Mesendoderm (in vitro differentiated cells): ENCODE data around the gene TSHZ2.
"Not testable (repeated sequence)": the region's sequence is repeated elsewhere in the genome, so short reads cannot be mapped to it uniquely, and the experiment has no call there.

Source experiments
- DNase-seq: peaks from one replicate; pipeline ENCODE4 v3.0.0; 2013
- H2AK5ac ChIP-seq: 2 replicates; pipeline ENCODE4 v1.6.1; 2013; ENCODE audit warnings: low read length, inconsistent platforms
- H2BK120ac ChIP-seq: 2 replicates; pipeline ENCODE4 v1.6.1; 2013; ENCODE audit warnings: low read depth, mild to moderate bottlenecking, low read length, moderate library complexity, mixed read lengths
- H2BK15ac ChIP-seq: replicated peaks from 2 replicates; pipeline ENCODE4 v1.6.1; 2013; ENCODE audit warnings: low read depth, mild to moderate bottlenecking, moderate library complexity
- H2BK5ac ChIP-seq: 2 replicates; pipeline ENCODE4 v1.6.1; 2013; ENCODE audit warnings: low read length, inconsistent platforms
- H3K18ac ChIP-seq: 2 replicates; pipeline ENCODE4 v1.6.1; 2013; ENCODE audit warnings: mild to moderate bottlenecking, low read length, mixed read lengths
- H3K23ac ChIP-seq: one replicate; pipeline ENCODE4 v1.6.1; 2013; ENCODE audit warnings: low read length
- H3K27ac ChIP-seq: 2 replicates; pipeline ENCODE4 v1.5.1; 2013; ENCODE audit warnings: low read depth, mild to moderate bottlenecking, inconsistent platforms, low read length, moderate library complexity
- H3K27me3 ChIP-seq: 2 replicates; pipeline ENCODE4 v1.6.1; 2013; ENCODE audit warnings: low read length, control low read depth, mild to moderate bottlenecking, inconsistent platforms; ENCODE audit not compliant: insufficient read depth, poor library complexity
- H3K36me3 ChIP-seq: 2 replicates; pipeline ENCODE4 v1.6.1; 2013; ENCODE audit warnings: low read length, inconsistent platforms; ENCODE audit not compliant: control insufficient read depth, insufficient read depth
- H3K4ac ChIP-seq: one replicate; pipeline ENCODE4 v1.6.1; 2013; ENCODE audit warnings: low read depth, mild to moderate bottlenecking, low read length, moderate library complexity
- H3K4me1 ChIP-seq: 2 replicates; pipeline ENCODE4 v1.6.1; 2013; ENCODE audit warnings: low read depth, low read length, inconsistent platforms; ENCODE audit not compliant: control insufficient read depth
- H3K4me2 ChIP-seq: 2 replicates; pipeline ENCODE4 v1.6.1; 2013; ENCODE audit warnings: low read length
- H3K4me3 ChIP-seq: 2 replicates; pipeline ENCODE4 v1.5.1; 2013; ENCODE audit warnings: mild to moderate bottlenecking, low read length
- H3K56ac ChIP-seq: one replicate; pipeline ENCODE4 v1.6.1; 2013; ENCODE audit warnings: low read length
- H3K79me1 ChIP-seq: 2 replicates; pipeline ENCODE4 v1.6.1; 2013; ENCODE audit warnings: low read length, inconsistent platforms
- H3K79me2 ChIP-seq: 2 replicates; pipeline ENCODE4 v1.6.1; 2013; ENCODE audit warnings: mild to moderate bottlenecking, low read length; ENCODE audit not compliant: control insufficient read depth, insufficient read depth
- H3K9ac ChIP-seq: 2 replicates; pipeline ENCODE4 v1.6.1; 2013; ENCODE audit warnings: low read length, inconsistent platforms
- H4K5ac ChIP-seq: one replicate; pipeline ENCODE4 v1.6.1; 2013; ENCODE audit warnings: low read length
- H4K8ac ChIP-seq: one replicate; pipeline ENCODE4 v1.6.1; 2013; ENCODE audit warnings: low read depth, mild to moderate bottlenecking, control low read depth, low read length, moderate library complexity
- WGBS: extraction: QIAGEN DNeasy Blood & Tissue Kit; methylation state at CpG from one replicate; pipeline ENCODE4 v1.1.7; 2013; ENCODE audit warnings: low lambda C conversion rate, missing lambda C conversion rate; ENCODE audit not compliant: insufficient coverage; ENCODE audit errors: extremely low coverage; 5-methylcytosine and 5-hydroxymethylcytosine counted together

Gene TSHZ2

DNA sequence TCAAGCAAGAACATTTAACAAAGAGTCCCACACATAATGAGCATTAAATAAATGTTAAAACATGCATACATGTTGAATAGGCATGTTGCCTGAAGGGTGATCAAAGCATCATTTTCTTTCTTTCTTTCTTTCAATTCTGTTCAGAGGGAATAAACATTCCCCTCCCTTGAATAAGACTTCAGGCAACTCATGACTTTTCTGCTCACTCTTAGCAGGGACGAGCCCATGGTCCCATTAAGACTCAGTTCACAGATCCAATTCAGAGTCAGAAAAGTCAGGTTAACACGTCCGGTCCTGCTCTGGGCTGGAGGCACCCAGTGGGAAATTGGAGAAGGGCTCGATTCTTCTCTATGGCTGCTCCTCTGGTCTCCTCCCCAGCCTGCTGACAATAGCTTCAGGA, 439.7 kb downstream of the TSHZ2 start:
- H2BK15ac ChIP-seq = no peak overlapping the region
- H3K27ac ChIP-seq = no peak overlapping the region
- H3K27me3 ChIP-seq = no peaks in the 10 kb centered on the region
- H2BK5ac ChIP-seq = no peak overlapping the region
- no peak overlapping the region for H4K5ac ChIP-seq
- H2AK5ac ChIP-seq = no peak overlapping the region
- H3K79me1 ChIP-seq = no peaks in the 10 kb centered on the region
- no CpG with 5 or more reads among the region's 4 CpGs for WGBS
- H4K8ac ChIP-seq = no peak overlapping the region
- no peaks in the 10 kb centered on the region for H3K36me3 ChIP-seq
- H3K4me2 ChIP-seq = no peak overlapping the region
- no peak overlapping the region for H3K23ac ChIP-seq
- no peak overlapping the region for H3K18ac ChIP-seq
- H2BK120ac ChIP-seq = no peak overlapping the region
- no peak overlapping the region for H3K4ac ChIP-seq
- H3K9ac ChIP-seq = no peak overlapping the region
- H3K4me1 ChIP-seq = no peaks in the 10 kb centered on the region
- no peak for DNase-seq
- H3K79me2 ChIP-seq = no peaks in the 10 kb centered on the region
- no peak overlapping the region for H3K4me3 ChIP-seq
- H3K56ac ChIP-seq = no peak overlapping the region

DNA sequence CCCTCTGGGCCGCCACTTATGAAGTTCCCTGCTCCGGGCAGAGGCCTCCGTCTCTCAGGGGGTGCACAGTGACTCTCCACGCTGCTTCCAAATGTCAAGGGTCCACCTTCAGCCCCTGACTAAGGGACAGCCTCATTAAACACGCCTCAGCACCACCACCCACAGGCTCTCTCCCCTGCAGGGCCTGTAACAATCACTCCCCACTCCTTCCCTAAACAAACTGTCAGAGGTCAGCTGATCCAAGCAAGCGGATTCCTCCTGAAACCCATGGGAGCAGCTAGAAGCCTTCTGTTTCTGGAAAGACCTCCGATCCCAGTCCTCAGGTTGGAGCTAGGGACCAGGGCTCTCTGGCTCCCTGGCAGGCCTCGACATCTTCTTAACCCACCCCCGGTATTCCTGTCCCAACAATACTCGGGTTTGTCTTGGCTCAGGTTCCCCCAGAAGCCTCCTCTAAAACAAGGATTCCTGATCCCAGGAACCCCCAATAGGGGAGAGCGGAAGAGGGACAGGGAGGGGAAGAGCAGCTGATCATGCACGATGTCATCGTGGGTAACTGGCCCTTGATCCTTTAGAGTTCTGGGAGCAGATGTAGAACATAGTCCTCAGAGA, 440.5 kb downstream of the TSHZ2 start:
- Histone ChIP-seq H3K9ac (peak overlapping the region; percentile 46), H3K56ac (peak overlapping the region; percentile 59), H3K4me1 (no peaks in the 10 kb centered on the region), H4K8ac (no peak overlapping the region), H2BK120ac (no peak overlapping the region), H3K4me2 (peak overlapping the region; percentile 35), H3K36me3 (no peaks in the 10 kb centered on the region), H3K79me2 (no peaks in the 10 kb centered on the region), H2BK5ac (no peak overlapping the region), H3K79me1 (no peaks in the 10 kb centered on the region), H2BK15ac (no peak overlapping the region), H3K23ac (no peak overlapping the region), H3K4ac (no peak overlapping the region), H4K5ac (no peak overlapping the region), H3K27ac (no peak overlapping the region), H3K27me3 (no peaks in the 10 kb centered on the region), H3K18ac (no peak overlapping the region), H3K4me3 (no peak overlapping the region), H2AK5ac (no peak overlapping the region)
- no CpG with 5 or more reads among the region's 13 CpGs for WGBS
- peak; percentile 58 for DNase-seq

DNA sequence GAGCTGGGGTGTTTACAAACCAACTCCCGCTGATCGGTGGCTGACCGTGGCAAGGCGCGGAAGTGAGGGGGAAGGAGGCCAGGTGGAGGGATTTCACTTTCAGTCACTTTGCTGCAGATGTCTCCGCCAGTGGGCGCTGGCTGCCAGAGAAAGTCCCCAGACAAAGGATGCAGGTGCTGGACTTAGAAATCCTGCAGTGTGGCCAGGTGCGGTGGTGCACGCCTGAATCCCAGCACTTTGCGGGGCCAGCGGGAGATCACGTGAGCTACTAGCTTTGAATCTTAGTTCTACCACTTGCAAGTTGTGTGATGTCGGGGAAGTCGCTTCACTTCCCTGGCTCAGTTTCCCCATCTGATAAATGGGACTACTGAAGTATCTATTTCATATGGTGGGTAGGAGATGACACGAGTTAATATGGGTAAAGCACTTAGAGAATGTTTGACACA, 441.1 kb downstream of the TSHZ2 start:
- H3K79me2 ChIP-seq = no peaks in the 10 kb centered on the region
- peak overlapping the region; percentile 46 for H3K9ac ChIP-seq
- H4K5ac ChIP-seq = no peak overlapping the region
- no peak overlapping the region for H2BK5ac ChIP-seq
- H3K4ac ChIP-seq = no peak overlapping the region
- no peak overlapping the region for H3K18ac ChIP-seq
- no peak overlapping the region for H3K4me3 ChIP-seq
- no peaks in the 10 kb centered on the region for H3K4me1 ChIP-seq
- no peak overlapping the region for H4K8ac ChIP-seq
- H3K56ac ChIP-seq = peak overlapping the region; percentile 59
- H3K27me3 ChIP-seq = no peaks in the 10 kb centered on the region
- no CpG with 5 or more reads among the region's 15 CpGs for WGBS
- no peaks in the 10 kb centered on the region for H3K36me3 ChIP-seq
- no peak overlapping the region for H2BK15ac ChIP-seq
- DNase-seq = peak; percentile 89
- no peaks in the 10 kb centered on the region for H3K79me1 ChIP-seq
- H3K4me2 ChIP-seq = peak overlapping the region; percentile 35
- H2BK120ac ChIP-seq = no peak overlapping the region
- H3K23ac ChIP-seq = no peak overlapping the region
- H2AK5ac ChIP-seq = no peak overlapping the region
- no peak overlapping the region for H3K27ac ChIP-seq

DNA sequence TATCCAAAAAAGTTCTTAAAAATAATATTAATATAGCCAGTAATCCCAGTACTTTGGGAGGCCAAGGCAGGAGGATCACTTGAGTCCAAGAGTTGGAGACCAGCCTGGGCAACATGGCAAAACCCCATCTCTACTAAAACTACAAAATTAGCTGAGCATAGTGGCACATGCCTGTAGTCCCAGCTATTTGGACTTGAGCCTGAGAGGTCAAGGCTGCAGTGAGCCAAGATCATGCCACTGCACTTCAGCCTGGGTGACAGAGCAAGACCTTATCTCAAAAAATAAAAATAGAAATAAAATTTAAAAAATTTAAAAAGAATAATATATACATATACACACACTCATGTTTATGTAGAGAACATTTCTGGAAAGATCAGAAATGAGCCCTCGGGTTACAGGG, 441.7 kb downstream of the TSHZ2 start:
- H2AK5ac ChIP-seq, H3K4me1 ChIP-seq, H2BK120ac ChIP-seq, H2BK15ac ChIP-seq, H3K56ac ChIP-seq, H4K8ac ChIP-seq, H3K36me3 ChIP-seq, H3K18ac ChIP-seq, H2BK5ac ChIP-seq, H3K4me3 ChIP-seq, DNase-seq, H3K27ac ChIP-seq, H3K23ac ChIP-seq, H3K4me2 ChIP-seq, H3K79me2 ChIP-seq, H3K27me3 ChIP-seq, H3K79me1 ChIP-seq, H3K9ac ChIP-seq, H3K4ac ChIP-seq, H4K5ac ChIP-seq: not testable (repeated sequence)
- WGBS = no CpG with 5 or more reads among the region's 1 CpG

DNA sequence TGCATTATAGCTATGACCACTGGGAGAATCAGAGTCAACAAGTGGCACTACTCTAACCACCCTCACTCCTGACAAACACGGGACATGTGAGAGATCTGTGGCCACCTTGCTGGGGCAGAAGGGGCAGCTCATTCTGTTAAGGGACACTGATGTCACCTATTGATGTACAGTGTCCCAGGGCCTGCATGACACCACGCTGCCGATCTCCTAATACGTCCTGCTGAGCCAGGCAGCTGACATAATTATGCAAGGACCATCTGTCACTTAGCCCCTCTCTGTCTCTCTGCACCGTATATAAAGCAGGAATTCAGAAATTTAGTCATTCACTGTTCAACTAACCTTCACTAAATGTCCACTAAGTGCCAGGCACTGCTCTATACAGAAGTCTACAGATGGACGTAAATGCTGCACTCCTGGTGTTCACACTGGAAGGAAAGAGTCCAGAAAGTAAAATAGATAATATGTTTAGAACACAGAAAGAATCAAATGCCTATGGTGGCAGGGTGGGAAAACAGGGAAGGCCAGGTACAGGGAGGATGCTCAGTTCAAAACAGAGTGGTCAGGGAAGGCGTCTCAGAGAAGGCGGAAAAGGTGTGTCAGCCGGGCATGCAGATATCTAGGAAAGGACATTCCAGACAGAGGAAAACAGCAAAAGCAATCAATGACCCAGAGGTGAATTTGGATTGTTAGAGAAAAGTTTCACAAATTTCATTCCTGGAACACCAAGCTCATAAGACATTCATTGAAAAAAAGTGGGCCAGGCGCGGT, 447.7 kb downstream of the TSHZ2 start:
- no peaks in the 10 kb centered on the region for H3K4me1 ChIP-seq
- no peak for DNase-seq
- no peak overlapping the region for H2AK5ac ChIP-seq
- H2BK5ac ChIP-seq = no peak overlapping the region
- no peak overlapping the region for H3K27ac ChIP-seq
- no peak overlapping the region for H3K23ac ChIP-seq
- WGBS = no CpG with 5 or more reads among the region's 11 CpGs
- no peak overlapping the region for H3K56ac ChIP-seq
- no peak overlapping the region for H3K18ac ChIP-seq
- H2BK120ac ChIP-seq = no peak overlapping the region
- H4K8ac ChIP-seq = no peak overlapping the region
- no peaks in the 10 kb centered on the region for H3K27me3 ChIP-seq
- no peak overlapping the region for H3K4me3 ChIP-seq
- H3K79me2 ChIP-seq = no peaks in the 10 kb centered on the region
- no peak overlapping the region for H3K4me2 ChIP-seq
- H3K4ac ChIP-seq = no peak overlapping the region
- no peaks in the 10 kb centered on the region for H3K36me3 ChIP-seq
- no peaks in the 10 kb centered on the region for H3K79me1 ChIP-seq
- no peak overlapping the region for H3K9ac ChIP-seq
- no peak overlapping the region for H4K5ac ChIP-seq
- no peak overlapping the region for H2BK15ac ChIP-seq
